Measurements from ENCODE around the gene ZNF444.

- TF ChIP-seq POLR2A (IDR thresholded peaks at IDR 0.05; ENCODE audit: low read length) (no peak), GATA1 (IDR thresholded peaks at IDR 0.05; ENCODE audit: low read depth, low read length) (no peak)
Measured at GRCh38 chr19:56115490-56115889, 25.6 kb upstream of the ZNF444 start.
